ENCODE data around the gene PTPN1. TPM values are rescaled to one million over a fixed set of nuclear protein-coding genes. Genes with fewer than 3 reads are reported as not detected.

PTPN1 gene
- total RNA-seq, 1 donor from 2014 or later, result 30.3 TPM

- no peaks in the 10 kb centered on the region for H3K36me3 Mint-ChIP-seq (ENCODE audit: low read depth)
- no peak for DNase-seq (ENCODE audit: low spot score)
- H3K4me3 Mint-ChIP-seq (ENCODE audit: unreplicated experiment), result no peak overlapping the region
- no peaks in the 10 kb centered on the region for H3K4me1 Mint-ChIP-seq (ENCODE audit: low read depth)
- peaks cover 20% of the 10 kb centered on the region for H3K27me3 Mint-ChIP-seq (ENCODE audit: low read depth)
- H3K27ac Mint-ChIP-seq (ENCODE audit: unreplicated experiment), result no peak overlapping the region
- no peaks in the 10 kb centered on the region for H3K9me3 Mint-ChIP-seq (ENCODE audit: low read depth)
- no peak for TF ChIP-seq CTCF (IDR thresholded peaks at IDR 0.05)
Observed at GRCh38 chr20:50628853-50629669, 118.9 kb downstream of the PTPN1 start.

- no peak for DNase-seq (ENCODE audit: low spot score)
- TF ChIP-seq CTCF (IDR thresholded peaks at IDR 0.05), result no peak
- peaks cover 23% of the 10 kb centered on the region for H3K27me3 Mint-ChIP-seq (ENCODE audit: low read depth)
- no peaks in the 10 kb centered on the region for H3K9me3 Mint-ChIP-seq (ENCODE audit: low read depth)
- H3K36me3 Mint-ChIP-seq (ENCODE audit: low read depth), result no peaks in the 10 kb centered on the region
- H3K27ac Mint-ChIP-seq (ENCODE audit: unreplicated experiment), result no peak overlapping the region
- no peak overlapping the region for H3K4me3 Mint-ChIP-seq (ENCODE audit: unreplicated experiment)
- H3K4me1 Mint-ChIP-seq (ENCODE audit: low read depth), result no peaks in the 10 kb centered on the region
Observed at GRCh38 chr20:50629670-50630045, 119.5 kb downstream of the PTPN1 start.

GRCh38 chr20:50630578-50631263 lies 120.5 kb downstream of the PTPN1 start:
- no peak overlapping the region for H3K27ac Mint-ChIP-seq (ENCODE audit: unreplicated experiment)
- H3K9me3 Mint-ChIP-seq (ENCODE audit: low read depth), result no peaks in the 10 kb centered on the region
- no peaks in the 10 kb centered on the region for H3K36me3 Mint-ChIP-seq (ENCODE audit: low read depth)
- H3K4me1 Mint-ChIP-seq (ENCODE audit: low read depth), result peaks cover 5% of the 10 kb centered on the region
- peaks cover 26% of the 10 kb centered on the region for H3K27me3 Mint-ChIP-seq (ENCODE audit: low read depth)
- H3K4me3 Mint-ChIP-seq (ENCODE audit: unreplicated experiment), result no peak overlapping the region
- TF ChIP-seq CTCF (IDR thresholded peaks at IDR 0.05), result no peak
- peak; percentile 89 for DNase-seq (ENCODE audit: low spot score)

GRCh38 chr20:50632236-50632635 lies 122.1 kb downstream of the PTPN1 start:
- Mint-ChIP-seq H3K4me3 (ENCODE audit: unreplicated experiment) (no peak overlapping the region), H3K27me3 (ENCODE audit: low read depth) (peaks cover 26% of the 10 kb centered on the region), H3K27ac (ENCODE audit: unreplicated experiment) (no peak overlapping the region), H3K9me3 (ENCODE audit: low read depth) (no peaks in the 10 kb centered on the region), H3K4me1 (ENCODE audit: low read depth) (peaks cover 19% of the 10 kb centered on the region), H3K36me3 (ENCODE audit: low read depth) (no peaks in the 10 kb centered on the region)
- no peak for DNase-seq (ENCODE audit: low spot score)
- no peak for TF ChIP-seq CTCF (IDR thresholded peaks at IDR 0.05)

- no peak for DNase-seq (ENCODE audit: low spot score)
- no peaks in the 10 kb centered on the region for H3K36me3 Mint-ChIP-seq (ENCODE audit: low read depth)
Observed at GRCh38 chr20:50632701-50633100, 122.5 kb downstream of the PTPN1 start.

More at GRCh38 chr20:50632701-50633100, 122.5 kb downstream of the PTPN1 start:
- Mint-ChIP-seq H3K27ac (ENCODE audit: unreplicated experiment) (no peak overlapping the region), H3K9me3 (ENCODE audit: low read depth) (no peaks in the 10 kb centered on the region), H3K4me3 (ENCODE audit: unreplicated experiment) (no peak overlapping the region), H3K27me3 (ENCODE audit: low read depth) (peaks cover 26% of the 10 kb centered on the region), H3K4me1 (ENCODE audit: low read depth) (peaks cover 21% of the 10 kb centered on the region)
- no peak for TF ChIP-seq CTCF (IDR thresholded peaks at IDR 0.05)

Data from chondrocyte (in vitro differentiated cells).